Tibial nerve (tissue), 4 donors: ENCODE data around the gene TACR2.

Experiments used
- EP300 ChIP-seq, 2 donors: sonication (generic); formaldehyde crosslinking; IDR thresholded peaks; one replicate each; pipeline ENCODE4 v1.6.1; 2017; ENCODE audit warnings: antibody characterized with exemption in 2 of 2, mild to moderate bottlenecking in 1 of 2
- POLR2A ChIP-seq, 2 donors: fragments of 450-650 bp; IDR thresholded peaks; one replicate each; pipeline ENCODE4 v1.6.1; 2017; ENCODE audit warnings: antibody characterized with exemption in 2 of 2, mild to moderate bottlenecking in 2 of 2, moderate library complexity in 2 of 2
- TF ChIP-seq, protein P1 (sequence below), 5 experiments: fragments of 200-600 bp in 3 of 5; fragments of 450-650 bp in 2 of 5; sonication (generic) in 3 of 5; IDR thresholded peaks; one replicate each; pipeline ENCODE4 v1.5.1; 2016 to 2019; ENCODE audit warnings: antibody characterized with exemption in 5 of 5, mild to moderate bottlenecking in 3 of 5, moderate library complexity in 2 of 5

DNA sequence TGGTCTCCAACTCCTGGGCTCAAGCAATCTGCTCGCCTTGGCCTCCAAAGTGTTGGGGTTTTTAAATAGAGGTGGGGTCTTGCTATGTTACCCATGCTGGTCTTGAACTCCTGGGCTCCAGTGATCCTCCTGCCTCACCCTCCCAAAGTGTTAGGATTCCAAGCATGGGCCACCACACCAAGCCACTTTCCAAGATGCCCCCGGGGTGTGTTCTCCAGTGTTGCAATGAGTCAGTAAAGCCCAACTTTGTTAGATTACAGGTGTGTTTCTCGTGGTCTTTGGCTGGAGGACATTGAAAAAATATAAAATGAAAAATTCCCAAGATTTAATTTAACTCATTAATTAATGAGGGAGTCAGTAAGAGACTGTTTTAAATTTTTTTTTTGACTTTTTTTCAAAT lies 29.2 kb downstream of the TACR2 start:
- TF ChIP-seq POLR2A (IDR thresholded peaks at IDR 0.05): no peak
- TF ChIP-seq, protein P1, sequence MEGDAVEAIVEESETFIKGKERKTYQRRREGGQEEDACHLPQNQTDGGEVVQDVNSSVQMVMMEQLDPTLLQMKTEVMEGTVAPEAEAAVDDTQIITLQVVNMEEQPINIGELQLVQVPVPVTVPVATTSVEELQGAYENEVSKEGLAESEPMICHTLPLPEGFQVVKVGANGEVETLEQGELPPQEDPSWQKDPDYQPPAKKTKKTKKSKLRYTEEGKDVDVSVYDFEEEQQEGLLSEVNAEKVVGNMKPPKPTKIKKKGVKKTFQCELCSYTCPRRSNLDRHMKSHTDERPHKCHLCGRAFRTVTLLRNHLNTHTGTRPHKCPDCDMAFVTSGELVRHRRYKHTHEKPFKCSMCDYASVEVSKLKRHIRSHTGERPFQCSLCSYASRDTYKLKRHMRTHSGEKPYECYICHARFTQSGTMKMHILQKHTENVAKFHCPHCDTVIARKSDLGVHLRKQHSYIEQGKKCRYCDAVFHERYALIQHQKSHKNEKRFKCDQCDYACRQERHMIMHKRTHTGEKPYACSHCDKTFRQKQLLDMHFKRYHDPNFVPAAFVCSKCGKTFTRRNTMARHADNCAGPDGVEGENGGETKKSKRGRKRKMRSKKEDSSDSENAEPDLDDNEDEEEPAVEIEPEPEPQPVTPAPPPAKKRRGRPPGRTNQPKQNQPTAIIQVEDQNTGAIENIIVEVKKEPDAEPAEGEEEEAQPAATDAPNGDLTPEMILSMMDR (IDR thresholded peaks at IDR 0.05): no peak
- no peak for TF ChIP-seq EP300 (IDR thresholded peaks at IDR 0.05)
